ENCODE results near the gene VAMP8. TPM values are rescaled to one million over a fixed set of nuclear protein-coding genes. Genes with fewer than 3 reads are reported as not detected.

VAMP8 gene
- total RNA-seq, 1 donor from 2014 or later, result 146 TPM

DNA sequence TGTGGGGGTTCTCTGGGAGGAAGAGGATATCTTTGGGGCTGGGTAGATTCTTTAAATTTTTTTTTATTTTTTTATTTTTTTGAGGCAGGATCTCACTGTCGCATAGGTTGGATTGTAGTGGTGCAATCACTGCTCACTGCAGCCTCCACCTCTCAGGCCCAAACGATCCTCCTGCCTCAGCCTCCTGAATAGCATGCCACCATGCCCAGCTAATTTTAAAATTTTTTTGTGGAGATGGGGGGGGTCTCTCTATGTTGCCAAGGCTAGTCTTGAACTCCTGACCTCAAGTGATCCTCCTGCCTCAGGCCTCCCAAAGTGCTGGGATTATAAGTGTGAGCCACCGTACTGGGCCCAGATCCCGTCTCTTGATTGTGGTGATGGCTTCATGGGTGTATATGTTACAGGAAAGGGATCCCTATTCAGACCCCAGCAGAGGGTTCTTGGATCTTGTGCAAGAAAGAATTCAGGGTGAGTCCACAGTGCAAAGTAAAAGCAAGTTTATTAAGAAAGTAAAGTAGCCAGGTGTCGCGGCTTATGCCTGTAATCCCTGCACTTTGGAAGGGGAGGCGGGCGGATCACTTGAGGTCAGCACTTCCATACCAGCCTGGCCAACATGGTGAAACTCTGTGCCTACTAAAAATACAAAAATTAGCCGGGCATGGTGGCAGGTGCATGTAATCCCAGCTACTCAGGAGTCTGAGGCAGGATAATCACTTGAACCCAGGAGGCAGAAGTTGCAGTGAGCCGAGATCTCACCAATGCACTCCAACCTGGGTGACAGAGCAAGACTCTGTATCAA is 36.5 kb downstream of the VAMP8 start:
- intact Hi-C loops (cut with micrococcal nuclease), result no loop called here

DNA sequence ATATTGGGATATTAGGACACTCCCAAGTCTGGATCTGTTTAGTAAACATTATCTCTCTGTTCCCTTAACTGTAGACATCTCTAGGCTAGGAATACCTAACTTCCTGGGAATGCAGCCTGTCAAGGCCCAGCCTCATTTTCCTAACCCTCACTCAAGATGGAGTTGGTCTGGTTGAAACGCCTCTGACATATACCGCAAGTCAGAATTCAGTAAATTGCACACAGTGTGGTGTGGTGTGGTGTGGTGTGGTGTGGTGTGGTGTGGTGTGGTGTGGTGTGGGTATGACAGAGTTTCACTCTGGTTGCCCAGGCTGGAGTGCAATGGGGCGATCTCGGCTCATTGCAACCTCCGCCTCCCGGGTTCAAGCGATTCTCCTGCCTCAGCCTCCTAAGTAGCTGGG is 37.4 kb downstream of the VAMP8 start:
- intact Hi-C loops (cut with micrococcal nuclease), result loop anchor here (5.0 kb wide), 1 partner anchor 828 kb away; the partner anchor contains the start of gene KDM3A

DNA sequence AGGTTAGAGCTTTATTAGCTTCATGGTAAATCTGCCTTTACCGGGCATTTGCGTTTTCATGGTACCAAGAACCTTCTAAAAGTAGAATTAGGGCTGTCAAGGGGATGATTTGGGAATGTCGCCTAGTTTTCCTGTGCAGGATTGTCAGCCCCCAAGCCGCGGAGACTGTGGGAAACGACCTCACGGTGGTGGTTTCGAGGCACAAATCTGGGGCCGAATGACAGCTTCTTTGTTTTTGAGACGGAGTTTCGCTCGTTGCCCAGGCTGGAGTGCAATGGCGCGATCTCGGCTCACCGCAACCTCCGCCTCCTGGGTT is 38.0 kb downstream of the VAMP8 start:
- intact Hi-C loops (cut with micrococcal nuclease), result loop anchor here (5.0 kb wide), 1 partner anchor 827 kb away; the partner anchor contains the start of gene KDM3A

DNA sequence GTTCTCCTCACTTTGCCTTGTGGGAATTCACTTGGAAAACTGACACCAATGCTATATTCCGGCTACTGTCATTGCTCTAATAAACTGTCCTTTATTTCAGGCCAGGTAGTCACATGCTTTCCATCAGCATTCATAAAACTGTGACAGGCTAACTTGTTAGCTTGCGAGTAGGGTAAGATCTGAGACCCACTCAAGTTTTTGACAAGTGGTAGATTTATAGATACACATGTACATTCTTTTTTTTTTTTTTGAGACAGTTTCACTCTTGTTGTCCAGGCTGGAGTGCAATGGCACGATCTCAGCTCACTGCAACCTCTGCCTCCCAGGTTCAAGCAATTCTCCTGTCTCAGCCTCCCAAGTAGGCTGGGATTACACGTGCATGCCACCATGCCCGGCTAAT is 40.3 kb downstream of the VAMP8 start:
- intact Hi-C loops (cut with micrococcal nuclease), result loop anchor here (2.0 to 5.0 kb wide), 2 partner anchors 577 to 825 kb away; partner anchors contain the start of genes IMMT and KDM3A

DNA sequence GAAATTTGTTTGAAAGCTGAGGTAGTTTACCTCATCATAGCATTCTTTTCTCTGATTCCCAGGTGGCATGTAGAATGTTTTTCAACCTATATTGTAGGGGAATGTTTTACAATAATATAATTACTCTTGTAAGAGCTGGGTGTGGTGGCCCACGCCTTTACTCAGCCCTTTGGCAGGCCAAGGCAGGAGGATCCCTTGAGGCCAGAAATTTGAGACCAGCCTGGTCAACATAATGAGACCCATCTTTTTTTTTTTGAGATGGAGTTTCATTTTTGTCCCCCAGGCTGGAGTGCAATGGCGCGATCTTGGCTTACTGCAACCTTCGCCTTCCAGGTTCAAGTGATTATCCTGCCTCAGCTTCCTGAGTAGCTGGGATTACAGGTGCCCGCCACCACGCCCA is 42.2 kb downstream of the VAMP8 start:
- intact Hi-C loops (cut with micrococcal nuclease), result loop anchor here (5.0 kb wide), 1 partner anchor 823 kb away; the partner anchor contains the start of gene KDM3A

DNA sequence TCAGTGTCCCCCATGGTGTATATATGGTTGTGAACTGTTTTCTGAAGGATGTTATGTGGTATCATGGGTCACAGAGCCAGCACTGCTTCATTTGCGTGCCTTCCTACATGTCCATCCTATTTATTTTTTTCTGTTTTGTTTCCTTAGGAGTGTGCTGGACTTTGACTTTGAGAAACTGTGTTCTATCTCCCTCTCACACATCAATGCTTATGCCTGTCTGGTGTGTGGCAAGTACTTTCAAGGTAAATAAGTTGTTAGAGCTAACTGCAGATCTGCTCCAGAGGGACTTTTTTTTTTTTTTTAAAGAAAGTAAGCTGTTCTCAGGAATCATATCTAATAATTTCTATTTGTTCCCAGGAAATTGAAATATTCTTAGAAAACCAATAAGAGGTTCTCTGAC is 44.0 kb downstream of the VAMP8 start:
- intact Hi-C loops (cut with micrococcal nuclease), result no loop called here

DNA sequence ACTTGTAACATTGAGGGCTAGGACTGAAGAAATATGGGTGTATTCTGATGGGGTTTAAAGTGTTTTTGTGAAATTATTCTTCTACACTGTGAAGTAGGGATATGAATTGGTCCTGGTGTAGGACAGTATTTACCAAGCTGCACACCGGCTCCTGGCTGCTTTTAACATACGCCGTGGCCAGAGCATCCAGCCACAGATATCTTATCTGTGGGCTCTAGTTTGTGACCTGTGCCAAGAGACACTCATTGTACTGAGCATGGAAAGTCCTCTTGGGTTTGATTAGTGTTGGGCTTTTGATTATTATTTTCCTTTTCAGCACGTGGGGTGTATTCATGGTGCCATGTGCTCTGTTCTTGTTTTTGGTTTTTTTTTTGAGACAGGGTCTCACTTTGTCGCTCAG is 46.6 kb downstream of the VAMP8 start:
- intact Hi-C loops (cut with micrococcal nuclease), result no loop called here

DNA sequence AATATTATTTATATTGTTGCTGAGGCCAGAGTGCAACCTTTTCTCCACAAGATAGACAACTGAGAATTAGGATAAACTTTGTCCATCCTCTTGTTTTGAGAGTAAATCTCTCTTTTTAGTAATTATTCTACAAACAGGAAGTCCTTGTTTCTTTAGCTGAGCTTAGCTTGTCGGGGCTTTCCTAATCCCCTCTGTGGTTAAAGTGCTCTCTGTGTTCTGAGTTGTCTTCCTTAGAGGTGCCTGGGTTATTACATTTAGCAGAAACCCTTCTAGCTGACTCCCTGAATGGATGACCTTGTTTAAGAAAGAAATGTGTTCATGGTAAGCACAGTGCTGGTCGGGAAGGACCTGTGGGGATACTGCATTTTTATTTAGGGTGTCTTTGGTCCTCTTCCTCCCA is 51.3 kb downstream of the VAMP8 start:
- intact Hi-C loops (cut with micrococcal nuclease), result no loop called here

DNA sequence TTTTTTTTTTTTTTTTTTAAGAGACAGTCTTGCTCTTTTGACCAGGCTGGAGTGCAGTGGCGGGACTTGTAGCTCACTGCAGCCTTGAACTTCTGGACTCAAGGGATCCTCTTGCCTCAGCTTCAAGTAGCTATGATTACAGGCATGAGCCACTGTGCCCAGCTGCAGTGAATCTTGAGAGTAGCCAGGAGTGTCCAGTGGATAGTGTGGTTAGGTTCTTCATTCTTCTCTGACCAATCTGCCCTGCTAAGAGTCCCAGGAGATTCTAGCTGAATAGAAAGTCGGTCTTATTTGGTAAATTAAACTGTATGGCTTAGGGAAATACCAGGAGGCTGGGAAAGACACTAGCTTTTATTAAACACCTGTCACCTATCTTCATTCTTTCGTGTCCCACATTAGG is 53.9 kb downstream of the VAMP8 start:
- intact Hi-C loops (cut with micrococcal nuclease), result no loop called here

Other genes with a start within 250 kb of the VAMP8 start
- gene TGOLN2, start 249.6 kb upstream of the VAMP8 start, total RNA-seq, result 151 and 152 TPM in 2 replicates
- 27.0 and 32.2 TPM in 2 replicates for gene RETSAT, start 223.1 kb upstream of the VAMP8 start, total RNA-seq
- gene ELMOD3, start 222.8 kb upstream of the VAMP8 start, total RNA-seq, result 21.7 and 22.3 TPM in 2 replicates
- gene CAPG, start 167.2 kb upstream of the VAMP8 start, total RNA-seq, result 181 and 216 TPM in 2 replicates
- 0.74 and 0.83 TPM in 2 replicates for gene SH2D6, start 158.9 kb upstream of the VAMP8 start, total RNA-seq
- 288 and 294 TPM in 2 replicates for gene MAT2A, start 38.4 kb upstream of the VAMP8 start, total RNA-seq
- 23.9 and 26.4 TPM in 2 replicates for gene GGCX, start 16.1 kb upstream of the VAMP8 start, total RNA-seq
- gene VAMP5, start 6.8 kb downstream of the VAMP8 start, total RNA-seq, result 60.8 and 68.7 TPM in 2 replicates
- 111 and 122 TPM in 2 replicates for gene RNF181, start 18.2 kb downstream of the VAMP8 start, total RNA-seq
- 4.4 and 4.7 TPM in 2 replicates for gene TMEM150A, start 25.1 kb downstream of the VAMP8 start, total RNA-seq
- 44.8 and 45.2 TPM in 2 replicates for gene C2orf68, start 34.5 kb downstream of the VAMP8 start, total RNA-seq
- 76.3 and 81.8 TPM in 2 replicates for gene USP39, start 38.6 kb downstream of the VAMP8 start, total RNA-seq
- not detected in 2 replicates for gene SFTPB, start 90.6 kb downstream of the VAMP8 start, total RNA-seq
- 330 and 349 TPM in 2 replicates for gene GNLY, start 116.8 kb downstream of the VAMP8 start, total RNA-seq
- gene ATOH8, start 176.4 kb downstream of the VAMP8 start, total RNA-seq, result 1.8 and 2.1 TPM in 2 replicates

All from T-helper 1 cell treated with Interleukin-12 subunit alpha and Interleukin-12 subunit beta and Interleukin-4 antibody, amounts not matched to agents 30 ng/mL and 1 ng/mL, for 36 hours (primary cell).